Measurements from ENCODE around the gene CTSF.

GRCh38 chr11:66568124-66568916, at the start of gene CTSF:
- TF ChIP-seq, protein P1, sequence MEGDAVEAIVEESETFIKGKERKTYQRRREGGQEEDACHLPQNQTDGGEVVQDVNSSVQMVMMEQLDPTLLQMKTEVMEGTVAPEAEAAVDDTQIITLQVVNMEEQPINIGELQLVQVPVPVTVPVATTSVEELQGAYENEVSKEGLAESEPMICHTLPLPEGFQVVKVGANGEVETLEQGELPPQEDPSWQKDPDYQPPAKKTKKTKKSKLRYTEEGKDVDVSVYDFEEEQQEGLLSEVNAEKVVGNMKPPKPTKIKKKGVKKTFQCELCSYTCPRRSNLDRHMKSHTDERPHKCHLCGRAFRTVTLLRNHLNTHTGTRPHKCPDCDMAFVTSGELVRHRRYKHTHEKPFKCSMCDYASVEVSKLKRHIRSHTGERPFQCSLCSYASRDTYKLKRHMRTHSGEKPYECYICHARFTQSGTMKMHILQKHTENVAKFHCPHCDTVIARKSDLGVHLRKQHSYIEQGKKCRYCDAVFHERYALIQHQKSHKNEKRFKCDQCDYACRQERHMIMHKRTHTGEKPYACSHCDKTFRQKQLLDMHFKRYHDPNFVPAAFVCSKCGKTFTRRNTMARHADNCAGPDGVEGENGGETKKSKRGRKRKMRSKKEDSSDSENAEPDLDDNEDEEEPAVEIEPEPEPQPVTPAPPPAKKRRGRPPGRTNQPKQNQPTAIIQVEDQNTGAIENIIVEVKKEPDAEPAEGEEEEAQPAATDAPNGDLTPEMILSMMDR (IDR thresholded peaks at IDR 0.05 in 2 of 3, conservative IDR thresholded peaks at IDR 0.05 in 1 of 3; ENCODE audit: borderline replicate concordance in 1 of 3, insufficient read depth in 1 of 3, low read depth in 2 of 3, low read length in 2 of 3) = no peak
- TF ChIP-seq EZH2phosphoT487 (IDR thresholded peaks at IDR 0.05; ENCODE audit: borderline replicate concordance) (no peak), POLR2A (IDR thresholded peaks at IDR 0.05; ENCODE audit: borderline replicate concordance, extremely low read depth, insufficient read depth, insufficient read length) (no peak)

All from HCT116 (cell line).